Endothelial cell of umbilical vein (primary cell): ENCODE results near the gene CBFA2T3. TPM values are rescaled to one million over a fixed set of nuclear protein-coding genes. Genes with fewer than 3 reads are reported as not detected.

ENCODE experiments used
- BruUV-seq: library from RNA; stranded (reverse); fragments of 400-500 nt; replicated peaks from 2 replicates; lab custom pipeline; 2021; lab: Mats Ljungman, UMichigan
- CTCF ChIA-PET: fragments of 300-600, 350-600 bp; sonication (Branson Sonifier 250); formaldehyde crosslinking; loops from one replicate; lab custom pipeline; 2021; ENCODE audit warnings: antibody characterized with exemption, inconsistent platforms; lab: Charles Lee
- POLR2A ChIA-PET: fragments of 300-600, 350-600 bp; sonication (Branson Sonifier 250); formaldehyde crosslinking; loops from one replicate; lab custom pipeline; 2021; ENCODE audit warnings: antibody characterized with exemption, inconsistent platforms; lab: Charles Lee
- DNase-seq: peaks from one replicate; pipeline ENCODE4 v3.0.0-alpha.2; 2011; ENCODE audit warnings: low read depth, low spot score
- FAIRE-seq: peaks from 2 replicates; lab custom pipeline; 2011; peaks lifted over from hg19 to GRCh38; lab: Jason Lieb, UNC
- H2AFZ ChIP-seq: 2 replicates; pipeline ENCODE4 v1.6.0; 2012; ENCODE audit warnings: low read depth, low read length, control low read depth, inconsistent platforms
- H3K27ac ChIP-seq: 2 replicates; pipeline ENCODE4 v1.5.1; 2011; ENCODE audit warnings: low read depth, mild to moderate bottlenecking, control low read depth, low read length, moderate library complexity; ENCODE audit not compliant: insufficient read depth
- H3K27me3 ChIP-seq, 2 experiments: 2 replicates each; pipeline versions ENCODE4 v1.6.0 to v1.6.1; 2011; ENCODE audit warnings: low read length in 2 of 2, mixed read lengths in 1 of 2; ENCODE audit not compliant: control insufficient read depth in 2 of 2, insufficient read depth in 2 of 2
- H3K36me3 ChIP-seq, 2 experiments: 2 replicates in 1 of 2; 3 replicates in 1 of 2; pipeline ENCODE4 v1.5.1; 2011; ENCODE audit warnings: low read length in 2 of 2, mild to moderate bottlenecking in 1 of 2, moderate library complexity in 1 of 2; ENCODE audit not compliant: control insufficient read depth in 2 of 2, insufficient read depth in 2 of 2; ENCODE audit errors: extremely low read depth in 1 of 2
- H3K4me1 ChIP-seq: 3 replicates; pipeline ENCODE4 v1.5.1; 2011; ENCODE audit warnings: mild to moderate bottlenecking, low read length; ENCODE audit not compliant: control insufficient read depth, insufficient read depth; ENCODE audit errors: extremely low read depth
- H3K4me2 ChIP-seq: 2 replicates; pipeline ENCODE4 v1.6.1; 2011; ENCODE audit warnings: low read length, control low read depth, mixed read lengths; ENCODE audit not compliant: insufficient read depth
- H3K4me3 ChIP-seq, 3 experiments: fragments of 200-600 bp in 1 of 3; sonication (generic), shearing (Covaris generic) in 1 of 3; replicated peaks in 1 of 3; 2 replicates each; pipeline ENCODE4 v1.5.1; 2011 to 2016; ENCODE audit warnings: control low read depth in 3 of 3, low read length in 3 of 3, mild to moderate bottlenecking in 2 of 3, inconsistent platforms in 1 of 3, low read depth in 1 of 3, moderate library complexity in 1 of 3; ENCODE audit not compliant: insufficient read depth in 1 of 3
- H3K79me2 ChIP-seq: 2 replicates; pipeline ENCODE4 v1.6.0; 2012; ENCODE audit warnings: low read length, inconsistent platforms; ENCODE audit not compliant: control insufficient read depth, insufficient read depth
- H3K9ac ChIP-seq: replicated peaks from 2 replicates; pipeline ENCODE3; 2011; ENCODE audit warnings: low read length, control low read depth; ENCODE audit not compliant: insufficient read depth; ENCODE audit errors: extremely low read depth
- H3K9me1 ChIP-seq: replicated peaks from 3 replicates; pipeline ENCODE4 v1.6.0; 2011; ENCODE audit warnings: mild to moderate bottlenecking, low read length; ENCODE audit not compliant: control insufficient read depth, insufficient read depth; ENCODE audit errors: extremely low read depth
- H3K9me3 ChIP-seq: replicated peaks from 2 replicates; pipeline ENCODE4 v1.5.1; 2012; ENCODE audit warnings: low read length, inconsistent platforms; ENCODE audit not compliant: control insufficient read depth, insufficient read depth
- H4K20me1 ChIP-seq: replicated peaks from 2 replicates; pipeline ENCODE3; 2011; ENCODE audit warnings: mild to moderate bottlenecking, low read length; ENCODE audit not compliant: control insufficient read depth, insufficient read depth; ENCODE audit errors: extremely low read depth
- CTCF ChIP-seq, 2 donors: IDR thresholded peaks; 1 replicate in 1 of 2; 2 replicates in 1 of 2; pipeline ENCODE4 v1.5.1; 2011; ENCODE audit warnings: low read length in 2 of 2, mild to moderate bottlenecking in 2 of 2, moderate library complexity in 2 of 2, control low read depth in 1 of 2, inconsistent platforms in 1 of 2, low read depth in 1 of 2; ENCODE audit not compliant: insufficient read depth in 1 of 2; ENCODE audit errors: extremely low read depth in 1 of 2
- EZH2 ChIP-seq: IDR thresholded peaks from 2 replicates; pipeline ENCODE4 v1.6.1; 2012; ENCODE audit warnings: borderline replicate concordance, low read depth, mild to moderate bottlenecking, moderate library complexity, low read length, inconsistent platforms; ENCODE audit not compliant: severe bottlenecking
- FOS ChIP-seq: IDR thresholded peaks from 2 replicates; pipeline ENCODE4 v1.6.1; 2011; ENCODE audit warnings: mild to moderate bottlenecking, low read length, moderate library complexity, borderline replicate concordance; ENCODE audit not compliant: insufficient read depth
- GATA2 ChIP-seq: IDR thresholded peaks from 2 replicates; pipeline ENCODE4 v1.7.0; 2011; ENCODE audit warnings: low read depth, mild to moderate bottlenecking, moderate library complexity, mixed read lengths, low read length; ENCODE audit not compliant: insufficient read length, insufficient read depth
- JUN ChIP-seq: IDR thresholded peaks from 2 replicates; pipeline ENCODE4 v1.6.1; 2011; ENCODE audit warnings: borderline replicate concordance, low read depth; ENCODE audit not compliant: insufficient read length, insufficient read depth
- MAX ChIP-seq: IDR thresholded peaks from 2 replicates; pipeline ENCODE4 v1.6.1; 2011; ENCODE audit not compliant: insufficient read depth, insufficient read length
- MYC ChIP-seq: IDR thresholded peaks from one replicate; pipeline ENCODE4 v1.6.1; 2011; ENCODE audit warnings: mild to moderate bottlenecking, low read depth, low read length
- POLR2A ChIP-seq: IDR thresholded peaks from 2 replicates; pipeline ENCODE4 v1.6.1; 2012; ENCODE audit warnings: low read depth, mild to moderate bottlenecking, control low read depth, low read length
- POLR2AphosphoS5 ChIP-seq: IDR thresholded peaks from 2 replicates; pipeline ENCODE4 v1.6.1; 2012; ENCODE audit warnings: low read depth, mild to moderate bottlenecking, control low read depth, low read length, moderate library complexity; ENCODE audit not compliant: insufficient read depth
- dilution Hi-C: fragments of 300-500 bp; cut with MboI; formaldehyde crosslinking; loops from one replicate; pipeline ENCODE4 v1.15.0; 2019; ENCODE audit warnings: low sequenced_read_pairs; ENCODE audit not compliant: extremely low pct_ligation_motif_present
- intact Hi-C: fragments of 100-400 bp; cut with micrococcal nuclease; formaldehyde crosslinking; loops from one replicate; pipeline ENCODE4 v1.10.0; 2022
- polyA plus RNA-seq, 4 experiments: library from polyadenylated mRNA; depleted of rRNA in 3 of 4; stranded (reverse) in 3 of 4; unstranded in 1 of 4; fragments of >200 nt; gene quantifications; 2 replicates each; pipeline versions ENCODE4 v1.2.1 to v1.2.3, GENCODE V29; 2011 to 2012; ENCODE audit warnings: missing spikeins in 1 of 4
- total RNA-seq: library from RNA; stranded (reverse); gene quantifications from 2 replicates; pipeline ENCODE4 v1.2.3, GENCODE V29; 2021

The CBFA2T3 gene
- total and polyA plus RNA-seq, 2 donors (not counting 3 experiments of a cell fraction or from before 2014, with no cell fraction given), result not detected

- intact Hi-C loops (loop anchor here (1.0 to 2.0 kb wide), 5 partner anchors 42 to 121 kb away; no protein-coding TSS in a partner anchor), dilution Hi-C loops (no loop called here)
- TSS peak; percentile 45 for BruUV-seq
- peak overlapping the region; percentile 75 for H3K4me2 ChIP-seq
- peak overlapping the region; percentile 57 for H3K9ac ChIP-seq
- H3K36me3 ChIP-seq, result peaks cover 0 to 24% of the 10 kb centered on the region in 2 experiments
- peaks cover 4% of the 10 kb centered on the region for H3K79me2 ChIP-seq
- peaks cover 4% of the 10 kb centered on the region for H3K4me1 ChIP-seq
- peak; percentile 8 for TF ChIP-seq MAX
- peak; percentile 76 to 87 for TF ChIP-seq CTCF (IDR thresholded peaks at IDR 0.05; ENCODE audit: extremely low read depth in 1 of 2, insufficient read depth in 1 of 2, low read depth in 1 of 2, low read length in 2 of 2)
- TF ChIP-seq GATA2, result no peak
- no peak for TF ChIP-seq POLR2A
- no peak for TF ChIP-seq FOS
- TF ChIP-seq EZH2, result no peak
- no peak for TF ChIP-seq JUN
- no peak for TF ChIP-seq MYC
- no peak for TF ChIP-seq POLR2AphosphoS5
- H2AFZ ChIP-seq, result peak overlapping the region; percentile 53
- peak overlapping the region; percentile 1 for H3K27ac ChIP-seq
- H4K20me1 ChIP-seq, result no peaks in the 10 kb centered on the region
- FAIRE-seq (peak; percentile 96), DNase-seq (peak; percentile 74)
- ChIA-PET POLR2A (no interaction called here), CTCF (interaction anchor here (0.6 to 2.7 kb wide), 25 partner anchors 9 to 699 kb away, joined by 3 to 50 read pairs (median 5); partner anchors contain the start of genes APRT, PABPN1L, PIEZO1 and ZNF778)
- H3K9me1 ChIP-seq, result no peaks in the 10 kb centered on the region
- H3K4me3 ChIP-seq, result peak overlapping the region; percentile 45 to 100 (median 72)
- no peaks in the 10 kb centered on the region for H3K27me3 ChIP-seq
- no peaks in the 10 kb centered on the region for H3K9me3 ChIP-seq
Measured at GRCh38 chr16:88857728-88858339, 119.2 kb downstream of the CBFA2T3 start.
